MCF 10A (cell line): ENCODE measurements around the gene GUCA2A. TPM values are rescaled to one million over a fixed set of nuclear protein-coding genes. Genes with fewer than 3 reads are reported as not detected.

Source experiments
- BruUV-seq: library from RNA; stranded (reverse); fragments of 400-500 nt; replicated peaks from 2 replicates; lab custom pipeline; 2021; lab: Mats Ljungman, UMichigan
- CTCF ChIA-PET: fragments of 300-600 bp; sonication (Branson Sonifier 250); formaldehyde crosslinking; extraction: SDS; loops from one replicate; lab custom pipeline; 2021; ENCODE audit warnings: antibody characterized with exemption, inconsistent platforms; lab: Yijun Ruan, JAX
- POLR2A ChIA-PET: fragments of 300-600, 350-650 bp; sonication (Branson Sonifier 250); formaldehyde crosslinking; extraction: SDS; loops from one replicate; lab custom pipeline; 2020; ENCODE audit warnings: antibody characterized with exemption, inconsistent platforms; lab: Yijun Ruan, JAX
- DNase-seq: peaks from one replicate; pipeline ENCODE4 v3.0.0-alpha.2; 2018; ENCODE audit not compliant: unreplicated experiment
- H3K27ac Mint-ChIP-seq: one replicate; pipeline ENCODE4 v1.8.0; 2022; ENCODE audit warnings: mild to moderate bottlenecking, low read depth, mixed read lengths; ENCODE audit not compliant: unreplicated experiment
- H3K27me3 Mint-ChIP-seq: one replicate; pipeline ENCODE4 v1.8.0; 2022; ENCODE audit warnings: mixed read lengths; ENCODE audit not compliant: insufficient read depth, unreplicated experiment
- H3K36me3 Mint-ChIP-seq: one replicate; pipeline ENCODE4 v1.8.0; 2022; ENCODE audit warnings: mild to moderate bottlenecking, moderate library complexity, mixed read lengths; ENCODE audit not compliant: insufficient read depth, unreplicated experiment
- H3K4me1 Mint-ChIP-seq: one replicate; pipeline ENCODE4 v1.8.0; 2022; ENCODE audit warnings: mixed read lengths; ENCODE audit not compliant: insufficient read depth, unreplicated experiment
- H3K4me3 Mint-ChIP-seq: one replicate; pipeline ENCODE4 v1.8.0; 2022; ENCODE audit warnings: mild to moderate bottlenecking, moderate library complexity, mixed read lengths; ENCODE audit not compliant: unreplicated experiment
- H3K9me3 Mint-ChIP-seq: one replicate; pipeline ENCODE4 v1.8.0; 2022; ENCODE audit warnings: mixed read lengths; ENCODE audit not compliant: unreplicated experiment
- intact Hi-C: fragments of 100-400 bp; cut with micrococcal nuclease; formaldehyde crosslinking; loops from 2 replicates; pipeline ENCODE4 v1.14.1; 2022
- total RNA-seq: library from RNA; stranded (reverse); gene quantifications from 2 replicates; pipeline ENCODE4 v1.2.3, GENCODE V29; 2022
- TF ChIP-seq, protein P1 (sequence below): fragments of 200-600 bp; IDR thresholded peaks from one replicate; pipeline ENCODE4 v1.8.0; 2022; ENCODE audit warnings: antibody characterized with exemption, mild to moderate bottlenecking; ENCODE audit not compliant: unreplicated experiment

GUCA2A gene
- total RNA-seq, 1 experiment from 2014 or later: not detected

DNA sequence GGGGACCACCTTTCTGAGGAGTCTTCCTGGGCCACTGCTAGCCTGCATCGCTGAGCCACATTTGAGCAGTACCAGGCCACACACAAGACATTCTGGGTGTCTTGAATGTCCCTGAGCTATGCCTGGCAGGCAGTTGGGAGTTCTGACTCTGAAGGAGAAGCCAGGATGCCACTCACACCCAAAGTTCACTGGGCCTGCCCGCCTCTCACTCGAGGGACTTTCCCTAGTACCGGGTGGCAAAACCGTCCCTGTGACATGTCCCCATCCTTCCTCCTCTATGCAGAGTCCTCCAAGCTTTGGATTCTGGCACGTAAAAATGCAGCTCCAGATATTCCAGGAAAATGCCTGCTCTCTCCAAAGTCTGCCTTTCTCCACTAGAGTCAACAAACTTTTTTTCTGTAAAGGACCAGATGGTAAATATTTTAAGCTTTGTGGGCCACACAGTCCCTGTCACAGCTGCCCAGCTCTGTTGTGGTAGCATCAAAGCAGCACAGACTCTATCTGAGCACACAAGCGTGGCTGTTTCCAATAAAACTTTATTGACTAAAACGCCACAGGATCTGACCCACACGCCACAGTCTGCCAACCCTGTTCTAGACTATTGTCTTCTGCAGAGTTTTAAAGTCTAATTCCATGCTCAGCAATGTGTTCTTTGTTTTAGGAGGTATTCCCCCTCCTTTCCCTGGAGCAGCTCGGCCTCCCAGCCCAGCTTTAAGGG, 30.6 kb downstream of the GUCA2A start:
- CTCF ChIA-PET: interaction anchor here (0.7 kb wide), 1 partner anchor 464 kb away, joined by 3 read pairs; no protein-coding TSS in a partner anchor
- intact Hi-C loops: no loop called here
- Mint-ChIP-seq H3K4me1 (no peaks in the 10 kb centered on the region), H3K27me3 (peaks cover 14% of the 10 kb centered on the region), H3K27ac (no peak overlapping the region), H3K4me3 (no peak overlapping the region), H3K9me3 (no peaks in the 10 kb centered on the region), H3K36me3 (no peaks in the 10 kb centered on the region)
- TF ChIP-seq, protein P1, sequence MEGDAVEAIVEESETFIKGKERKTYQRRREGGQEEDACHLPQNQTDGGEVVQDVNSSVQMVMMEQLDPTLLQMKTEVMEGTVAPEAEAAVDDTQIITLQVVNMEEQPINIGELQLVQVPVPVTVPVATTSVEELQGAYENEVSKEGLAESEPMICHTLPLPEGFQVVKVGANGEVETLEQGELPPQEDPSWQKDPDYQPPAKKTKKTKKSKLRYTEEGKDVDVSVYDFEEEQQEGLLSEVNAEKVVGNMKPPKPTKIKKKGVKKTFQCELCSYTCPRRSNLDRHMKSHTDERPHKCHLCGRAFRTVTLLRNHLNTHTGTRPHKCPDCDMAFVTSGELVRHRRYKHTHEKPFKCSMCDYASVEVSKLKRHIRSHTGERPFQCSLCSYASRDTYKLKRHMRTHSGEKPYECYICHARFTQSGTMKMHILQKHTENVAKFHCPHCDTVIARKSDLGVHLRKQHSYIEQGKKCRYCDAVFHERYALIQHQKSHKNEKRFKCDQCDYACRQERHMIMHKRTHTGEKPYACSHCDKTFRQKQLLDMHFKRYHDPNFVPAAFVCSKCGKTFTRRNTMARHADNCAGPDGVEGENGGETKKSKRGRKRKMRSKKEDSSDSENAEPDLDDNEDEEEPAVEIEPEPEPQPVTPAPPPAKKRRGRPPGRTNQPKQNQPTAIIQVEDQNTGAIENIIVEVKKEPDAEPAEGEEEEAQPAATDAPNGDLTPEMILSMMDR: no peak
- DNase-seq: no peak
- BruUV-seq: no TSS peak
- POLR2A ChIA-PET: no interaction called here

DNA sequence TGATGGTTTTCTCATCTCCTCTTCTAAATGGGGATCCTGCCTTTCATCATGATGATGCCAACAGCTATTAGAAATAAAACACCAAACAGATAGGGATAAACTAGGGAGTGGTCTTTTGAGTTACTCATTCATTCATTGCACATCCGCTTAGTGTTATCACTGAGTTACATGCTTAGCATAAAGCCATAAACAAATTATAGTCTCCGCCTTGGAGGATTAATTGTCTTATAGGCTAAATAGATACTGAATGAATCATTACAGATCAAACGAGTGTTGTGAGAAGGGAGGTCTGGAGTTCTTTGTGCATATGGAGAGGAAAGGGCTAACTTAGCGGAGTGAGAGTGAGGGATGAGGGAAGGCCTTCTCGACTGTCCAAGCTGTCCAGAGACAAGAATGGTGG, 31.2 kb downstream of the GUCA2A start:
- BruUV-seq: no TSS peak
- CTCF ChIA-PET: no interaction called here
- Mint-ChIP-seq H3K4me3 (no peak overlapping the region), H3K27ac (no peak overlapping the region), H3K4me1 (no peaks in the 10 kb centered on the region), H3K9me3 (no peaks in the 10 kb centered on the region), H3K27me3 (peaks cover 20% of the 10 kb centered on the region), H3K36me3 (no peaks in the 10 kb centered on the region)
- POLR2A ChIA-PET: no interaction called here
- intact Hi-C loops: no loop called here
- TF ChIP-seq, protein P1: no peak
- no peak for DNase-seq

DNA sequence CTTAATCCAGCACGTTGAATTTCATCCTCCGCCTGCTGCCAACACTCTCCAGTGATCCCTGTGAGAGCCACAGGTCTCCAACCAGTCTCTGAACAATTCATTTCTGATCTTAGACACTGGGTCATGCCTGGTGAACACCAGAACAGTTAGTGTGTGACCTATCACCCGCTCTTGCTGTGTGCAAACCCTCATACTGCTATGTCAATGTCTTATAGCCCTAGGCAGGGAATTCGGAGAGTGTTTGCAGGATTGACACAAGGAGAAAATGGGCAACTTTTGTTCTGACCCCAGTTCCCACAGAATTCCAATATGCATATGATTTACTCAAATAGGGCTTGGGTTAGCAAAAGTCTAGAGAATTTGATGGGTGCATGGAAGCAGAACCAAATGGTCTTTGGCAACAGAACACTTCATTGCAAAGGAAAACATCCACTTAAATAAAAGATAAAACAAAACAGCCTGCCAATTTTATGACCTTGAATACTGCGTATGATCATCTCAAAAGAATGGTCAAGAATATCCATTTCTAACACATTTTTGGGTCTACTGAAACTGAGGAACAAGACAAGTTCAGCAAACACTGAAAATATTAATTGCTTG, 34.4 kb downstream of the GUCA2A start:
- TF ChIP-seq, protein P1: no peak
- Mint-ChIP-seq H3K4me1 (no peaks in the 10 kb centered on the region), H3K4me3 (no peak overlapping the region), H3K36me3 (no peaks in the 10 kb centered on the region), H3K9me3 (no peaks in the 10 kb centered on the region), H3K27me3 (peaks cover 44% of the 10 kb centered on the region), H3K27ac (no peak overlapping the region)
- ChIA-PET POLR2A (no interaction called here), CTCF (no interaction called here)
- BruUV-seq: no TSS peak
- intact Hi-C loops: no loop called here
- no peak for DNase-seq

DNA sequence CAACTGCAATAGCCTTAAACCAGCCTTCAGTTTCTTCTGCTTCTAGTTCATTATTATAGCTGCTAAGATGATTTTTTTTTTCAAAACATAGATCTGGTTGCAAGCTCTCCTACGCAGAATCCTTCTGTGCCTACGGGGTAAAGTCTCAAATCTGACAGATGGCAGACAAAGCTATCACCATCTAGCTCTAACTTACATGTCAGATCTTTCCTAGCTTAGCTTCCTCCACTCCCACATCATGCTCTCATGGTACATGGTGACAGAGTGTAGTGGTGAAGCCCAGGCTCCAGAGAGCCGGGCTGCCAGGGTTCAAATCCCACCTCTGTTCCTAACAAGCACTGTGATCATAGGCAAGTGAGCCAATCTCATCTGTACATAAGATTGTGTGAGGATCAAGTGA, 35.6 kb downstream of the GUCA2A start:
- no TSS peak for BruUV-seq
- no peaks in the 10 kb centered on the region for H3K4me1 Mint-ChIP-seq
- ChIA-PET CTCF (interaction anchor here (0.6 to 0.9 kb wide), 3 partner anchors 21 to 522 kb away, joined by 3 read pairs; no protein-coding TSS in a partner anchor), POLR2A (no interaction called here)
- no peaks in the 10 kb centered on the region for H3K36me3 Mint-ChIP-seq
- H3K9me3 Mint-ChIP-seq: no peaks in the 10 kb centered on the region
- TF ChIP-seq, protein P1: no peak
- H3K27ac Mint-ChIP-seq: no peak overlapping the region
- H3K4me3 Mint-ChIP-seq: no peak overlapping the region
- H3K27me3 Mint-ChIP-seq: peaks cover 46% of the 10 kb centered on the region
- intact Hi-C loops: no loop called here
- DNase-seq: no peak
